Mesendoderm (in vitro differentiated cells): ENCODE data around the gene SNAP47.
A peak's percentile ranks its signal among the peaks of the same experiment; 100 is the strongest.

ENCODE experiments used
- DNase-seq: peaks from one replicate; pipeline ENCODE4 v3.0.0; 2013
- H2AK5ac ChIP-seq: 2 replicates; pipeline ENCODE4 v1.6.1; 2013; ENCODE audit warnings: low read length, inconsistent platforms
- H2BK120ac ChIP-seq: 2 replicates; pipeline ENCODE4 v1.6.1; 2013; ENCODE audit warnings: low read depth, mild to moderate bottlenecking, low read length, moderate library complexity, mixed read lengths
- H2BK15ac ChIP-seq: replicated peaks from 2 replicates; pipeline ENCODE4 v1.6.1; 2013; ENCODE audit warnings: low read depth, mild to moderate bottlenecking, moderate library complexity
- H2BK5ac ChIP-seq: 2 replicates; pipeline ENCODE4 v1.6.1; 2013; ENCODE audit warnings: low read length, inconsistent platforms
- H3K18ac ChIP-seq: 2 replicates; pipeline ENCODE4 v1.6.1; 2013; ENCODE audit warnings: mild to moderate bottlenecking, low read length, mixed read lengths
- H3K23ac ChIP-seq: one replicate; pipeline ENCODE4 v1.6.1; 2013; ENCODE audit warnings: low read length
- H3K27ac ChIP-seq: 2 replicates; pipeline ENCODE4 v1.5.1; 2013; ENCODE audit warnings: low read depth, mild to moderate bottlenecking, inconsistent platforms, low read length, moderate library complexity
- H3K27me3 ChIP-seq: 2 replicates; pipeline ENCODE4 v1.6.1; 2013; ENCODE audit warnings: low read length, control low read depth, mild to moderate bottlenecking, inconsistent platforms; ENCODE audit not compliant: insufficient read depth, poor library complexity
- H3K36me3 ChIP-seq: 2 replicates; pipeline ENCODE4 v1.6.1; 2013; ENCODE audit warnings: low read length, inconsistent platforms; ENCODE audit not compliant: control insufficient read depth, insufficient read depth
- H3K4ac ChIP-seq: one replicate; pipeline ENCODE4 v1.6.1; 2013; ENCODE audit warnings: low read depth, mild to moderate bottlenecking, low read length, moderate library complexity
- H3K4me1 ChIP-seq: 2 replicates; pipeline ENCODE4 v1.6.1; 2013; ENCODE audit warnings: low read depth, low read length, inconsistent platforms; ENCODE audit not compliant: control insufficient read depth
- H3K4me2 ChIP-seq: 2 replicates; pipeline ENCODE4 v1.6.1; 2013; ENCODE audit warnings: low read length
- H3K4me3 ChIP-seq: 2 replicates; pipeline ENCODE4 v1.5.1; 2013; ENCODE audit warnings: mild to moderate bottlenecking, low read length
- H3K56ac ChIP-seq: one replicate; pipeline ENCODE4 v1.6.1; 2013; ENCODE audit warnings: low read length
- H3K79me1 ChIP-seq: 2 replicates; pipeline ENCODE4 v1.6.1; 2013; ENCODE audit warnings: low read length, inconsistent platforms
- H3K79me2 ChIP-seq: 2 replicates; pipeline ENCODE4 v1.6.1; 2013; ENCODE audit warnings: mild to moderate bottlenecking, low read length; ENCODE audit not compliant: control insufficient read depth, insufficient read depth
- H3K9ac ChIP-seq: 2 replicates; pipeline ENCODE4 v1.6.1; 2013; ENCODE audit warnings: low read length, inconsistent platforms
- H4K5ac ChIP-seq: one replicate; pipeline ENCODE4 v1.6.1; 2013; ENCODE audit warnings: low read length
- H4K8ac ChIP-seq: one replicate; pipeline ENCODE4 v1.6.1; 2013; ENCODE audit warnings: low read depth, mild to moderate bottlenecking, control low read depth, low read length, moderate library complexity
- WGBS: extraction: QIAGEN DNeasy Blood & Tissue Kit; methylation state at CpG from one replicate; pipeline ENCODE4 v1.1.7; 2013; ENCODE audit warnings: low lambda C conversion rate, missing lambda C conversion rate; ENCODE audit not compliant: insufficient coverage; ENCODE audit errors: extremely low coverage; 5-methylcytosine and 5-hydroxymethylcytosine counted together

SNAP47 gene

GRCh38 chr1:227733309-227733705, 1.9 kb upstream of the SNAP47 start:
- peaks cover 30% of the 10 kb centered on the region for H3K79me2 ChIP-seq
- peaks cover 5% of the 10 kb centered on the region for H3K36me3 ChIP-seq
- H3K27ac ChIP-seq: no peak overlapping the region
- no peak overlapping the region for H3K56ac ChIP-seq
- no peak overlapping the region for H3K23ac ChIP-seq
- DNase-seq: no peak
- no peaks in the 10 kb centered on the region for H3K27me3 ChIP-seq
- no peak overlapping the region for H2BK5ac ChIP-seq
- no peak overlapping the region for H2BK15ac ChIP-seq
- H3K79me1 ChIP-seq: peaks cover 25% of the 10 kb centered on the region
- H2BK120ac ChIP-seq: no peak overlapping the region
- no peak overlapping the region for H2AK5ac ChIP-seq
- WGBS: no CpG with 5 or more reads among the region's 15 CpGs
- H3K4me3 ChIP-seq: no peak overlapping the region
- H3K18ac ChIP-seq: no peak overlapping the region
- no peak overlapping the region for H3K4me2 ChIP-seq
- no peak overlapping the region for H4K5ac ChIP-seq
- peaks cover 5% of the 10 kb centered on the region for H3K4me1 ChIP-seq
- no peak overlapping the region for H3K9ac ChIP-seq
- no peak overlapping the region for H3K4ac ChIP-seq
- no peak overlapping the region for H4K8ac ChIP-seq

- no peak for DNase-seq
- peaks cover 5% of the 10 kb centered on the region for H3K4me1 ChIP-seq
- no CpG with 5 or more reads among the region's 24 CpGs for WGBS
- no peak overlapping the region for H2AK5ac ChIP-seq
- no peak overlapping the region for H3K23ac ChIP-seq
- H4K5ac ChIP-seq: no peak overlapping the region
- H3K79me2 ChIP-seq: peaks cover 35% of the 10 kb centered on the region
- peak overlapping the region; percentile 93 for H3K56ac ChIP-seq
- no peak overlapping the region for H2BK120ac ChIP-seq
- peak overlapping the region; percentile 87 for H3K9ac ChIP-seq
- no peak overlapping the region for H3K4ac ChIP-seq
- H3K18ac ChIP-seq: no peak overlapping the region
- no peak overlapping the region for H2BK5ac ChIP-seq
- no peak overlapping the region for H2BK15ac ChIP-seq
- peak overlapping the region; percentile 76 for H3K4me3 ChIP-seq
- peaks cover 25% of the 10 kb centered on the region for H3K79me1 ChIP-seq
- H3K27me3 ChIP-seq: no peaks in the 10 kb centered on the region
- H3K27ac ChIP-seq: no peak overlapping the region
- peak overlapping the region; percentile 93 for H3K4me2 ChIP-seq
- peaks cover 5% of the 10 kb centered on the region for H3K36me3 ChIP-seq
- no peak overlapping the region for H4K8ac ChIP-seq
Measured at GRCh38 chr1:227733751-227734545, 1.3 kb upstream of the SNAP47 start.

- Histone ChIP-seq H4K8ac (no peak overlapping the region), H2BK5ac (no peak overlapping the region), H3K4ac (no peak overlapping the region), H3K27ac (no peak overlapping the region), H3K4me2 (peak overlapping the region; percentile 93), H2BK120ac (no peak overlapping the region), H3K56ac (peak overlapping the region; percentile 93), H3K36me3 (peaks cover 5% of the 10 kb centered on the region), H3K79me2 (peaks cover 38% of the 10 kb centered on the region), H3K4me3 (peak overlapping the region; percentile 76), H2AK5ac (no peak overlapping the region), H2BK15ac (no peak overlapping the region), H3K79me1 (peaks cover 25% of the 10 kb centered on the region), H4K5ac (no peak overlapping the region), H3K18ac (peak overlapping the region; percentile 53), H3K23ac (no peak overlapping the region), H3K9ac (peak overlapping the region; percentile 87), H3K4me1 (peaks cover 5% of the 10 kb centered on the region), H3K27me3 (no peaks in the 10 kb centered on the region)
- no CpG with 5 or more reads among the region's 10 CpGs for WGBS
- peak; percentile 15 for DNase-seq
Measured at GRCh38 chr1:227734546-227734855, 734 bp upstream of the SNAP47 start.

GRCh38 chr1:227735539-227736285, 477 bp downstream of the SNAP47 start:
- Histone ChIP-seq H3K9ac (peak overlapping the region; percentile 88), H4K8ac (peak overlapping the region; percentile 79)
- WGBS: no CpG with 5 or more reads among the region's 31 CpGs

GRCh38 chr1:227736814-227737432, 1.7 kb downstream of the SNAP47 start:
- Histone ChIP-seq H2BK5ac (no peak overlapping the region), H3K18ac (no peak overlapping the region), H3K4ac (no peak overlapping the region), H3K4me1 (peaks cover 2% of the 10 kb centered on the region), H3K4me3 (no peak overlapping the region), H3K36me3 (peaks cover 5% of the 10 kb centered on the region), H3K4me2 (no peak overlapping the region), H2BK120ac (no peak overlapping the region), H3K9ac (no peak overlapping the region), H3K27ac (no peak overlapping the region), H4K5ac (no peak overlapping the region), H2AK5ac (no peak overlapping the region), H3K23ac (no peak overlapping the region), H3K79me2 (peaks cover 53% of the 10 kb centered on the region), H3K79me1 (peaks cover 40% of the 10 kb centered on the region), H4K8ac (no peak overlapping the region), H2BK15ac (no peak overlapping the region), H3K56ac (no peak overlapping the region), H3K27me3 (no peaks in the 10 kb centered on the region)
- no CpG with 5 or more reads among the region's 11 CpGs for WGBS
- DNase-seq: no peak

More at GRCh38 chr1:227735539-227736285, 477 bp downstream of the SNAP47 start:
- H2BK15ac ChIP-seq: no peak overlapping the region
- H3K18ac ChIP-seq: peak overlapping the region; percentile 62
- peaks cover 5% of the 10 kb centered on the region for H3K36me3 ChIP-seq
- peak overlapping the region; percentile 98 for H3K56ac ChIP-seq
- no peaks in the 10 kb centered on the region for H3K27me3 ChIP-seq
- H2AK5ac ChIP-seq: peak overlapping the region; percentile 85
- H3K79me2 ChIP-seq: peaks cover 48% of the 10 kb centered on the region
- H3K79me1 ChIP-seq: peaks cover 33% of the 10 kb centered on the region
- no peak overlapping the region for H3K23ac ChIP-seq
- H2BK5ac ChIP-seq: no peak overlapping the region
- peak overlapping the region; percentile 89 for H3K4me3 ChIP-seq
- H3K4me2 ChIP-seq: peak overlapping the region; percentile 82
- H3K4me1 ChIP-seq: peaks cover 2% of the 10 kb centered on the region
- H3K4ac ChIP-seq: peak overlapping the region; percentile 77
- H2BK120ac ChIP-seq: no peak overlapping the region
- H4K5ac ChIP-seq: no peak overlapping the region
- no peak for DNase-seq
- H3K27ac ChIP-seq: no peak overlapping the region
